PFSK-1 (cell line): ENCODE results near the gene EMCN.

Experiments
- FOXP2 ChIP-seq: optimal IDR thresholded peaks from 2 replicates; pipeline ENCODE3; 2011; ENCODE audit warnings: borderline replicate concordance, control low read depth, inconsistent platforms; ENCODE audit not compliant: insufficient read depth; ENCODE audit errors: extremely low read length, extremely low read depth
- POLR2AphosphoS5 ChIP-seq: IDR thresholded peaks from 2 replicates; pipeline ENCODE4 v1.6.1; 2012; ENCODE audit warnings: low read depth, mild to moderate bottlenecking, control low read depth, low read length, moderate library complexity
- REST ChIP-seq, 2 experiments: IDR thresholded peaks; 2 replicates each; pipeline versions ENCODE4 v1.6.1 to v1.8.0; 2011 to 2012; ENCODE audit warnings: low read depth in 2 of 2, low read length in 2 of 2, control low read depth in 1 of 2, inconsistent platforms in 1 of 2, mild to moderate bottlenecking in 1 of 2, moderate library complexity in 1 of 2; ENCODE audit not compliant: insufficient read depth in 1 of 2
- SIN3A ChIP-seq: IDR thresholded peaks from 2 replicates; pipeline ENCODE4 v1.6.1; 2012; ENCODE audit warnings: mild to moderate bottlenecking, low read length, moderate library complexity, borderline replicate concordance; ENCODE audit not compliant: insufficient read depth
- TAF1 ChIP-seq: IDR thresholded peaks from 2 replicates; pipeline ENCODE4 v1.6.1; 2012; ENCODE audit warnings: low read length, control low read depth, borderline replicate concordance; ENCODE audit not compliant: insufficient read depth

The EMCN gene

GRCh38 chr4:100379583-100380105 is 138.2 kb downstream of the EMCN start:
- TF ChIP-seq REST (IDR thresholded peaks at IDR 0.05; ENCODE audit: insufficient read depth in 1 of 2, low read depth in 2 of 2, low read length in 2 of 2) = no peak

- TF ChIP-seq FOXP2 (no peak), TAF1 (no peak), SIN3A (no peak), POLR2AphosphoS5 (no peak), REST (IDR thresholded peaks at IDR 0.05; ENCODE audit: insufficient read depth in 1 of 2, low read depth in 2 of 2, low read length in 2 of 2) (no peak)
Observed at GRCh38 chr4:100372432-100372831, 145.4 kb downstream of the EMCN start.

GRCh38 chr4:100369871-100370270 is 148.0 kb downstream of the EMCN start:
- TF ChIP-seq POLR2AphosphoS5 = no peak
- TF ChIP-seq TAF1 = no peak
- no peak for TF ChIP-seq FOXP2
- TF ChIP-seq REST (IDR thresholded peaks at IDR 0.05; ENCODE audit: insufficient read depth in 1 of 2, low read depth in 2 of 2, low read length in 2 of 2) = no peak
- TF ChIP-seq SIN3A = no peak

- TF ChIP-seq TAF1 = no peak
- no peak for TF ChIP-seq FOXP2
- TF ChIP-seq POLR2AphosphoS5 = no peak
- no peak for TF ChIP-seq SIN3A
- TF ChIP-seq REST (IDR thresholded peaks at IDR 0.05; ENCODE audit: insufficient read depth in 1 of 2, low read depth in 2 of 2, low read length in 2 of 2) = no peak
Observed at GRCh38 chr4:100367451-100367850, 150.4 kb downstream of the EMCN start.

GRCh38 chr4:100366213-100366612 is 151.6 kb downstream of the EMCN start:
- TF ChIP-seq POLR2AphosphoS5 = no peak
- no peak for TF ChIP-seq TAF1
- TF ChIP-seq REST (IDR thresholded peaks at IDR 0.05; ENCODE audit: insufficient read depth in 1 of 2, low read depth in 2 of 2, low read length in 2 of 2) = no peak
- TF ChIP-seq SIN3A = no peak
- TF ChIP-seq FOXP2 = no peak
